NCI-H1105 treated with DMSO at 0.1 percent for 48 hours (cell line): ENCODE measurements around the gene CXCL1.
A peak's percentile ranks its signal among the peaks of the same experiment; 100 is the strongest.
"Not testable (repeated sequence)": the region's sequence is repeated elsewhere in the genome, so short reads cannot be mapped to it uniquely, and the experiment has no call there.

Experiments used
- DNase-seq: peaks from one replicate; lab custom pipeline; 2025; lab: John Stamatoyannopoulos, UW

The CXCL1 gene

DNA sequence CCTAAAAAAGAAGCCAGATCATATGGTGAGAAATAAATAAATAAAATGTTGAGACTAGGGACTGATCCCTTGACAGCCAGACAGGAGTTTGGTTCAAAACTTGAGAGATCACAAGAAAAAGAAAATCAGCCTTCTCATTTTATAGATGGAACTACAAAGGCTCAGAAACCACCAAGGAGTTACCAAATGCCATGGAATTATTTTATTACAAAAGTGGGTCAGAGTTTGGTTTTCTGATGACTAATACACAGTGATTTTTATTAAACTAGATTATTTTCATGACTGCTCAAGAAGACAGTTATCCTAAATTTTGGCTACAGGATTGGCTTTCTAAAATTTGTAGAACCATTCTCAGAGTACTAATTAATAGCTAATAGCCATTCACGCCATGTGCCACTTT is 6.2 kb downstream of the CXCL1 start:
- DNase-seq: no peak

DNA sequence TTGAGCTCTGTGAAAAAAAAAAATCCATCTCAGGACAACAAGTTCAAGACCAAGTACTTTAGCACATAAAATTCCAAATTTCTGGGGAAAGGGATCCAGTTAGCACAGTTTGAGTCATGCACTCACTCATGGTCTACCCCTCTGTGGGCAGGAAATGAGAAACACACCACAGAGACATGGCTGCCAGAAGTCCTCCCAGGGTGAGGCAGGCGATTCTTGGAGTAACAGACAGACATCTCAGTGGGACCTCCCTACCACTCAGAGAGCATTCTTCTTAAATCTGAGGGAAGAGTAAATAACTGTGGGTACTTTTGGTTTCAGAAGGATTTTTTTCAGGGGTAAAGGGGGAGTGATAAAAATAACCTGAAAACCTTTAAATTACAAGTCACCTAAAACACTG is 14.1 kb downstream of the CXCL1 start:
- no peak for DNase-seq

DNA sequence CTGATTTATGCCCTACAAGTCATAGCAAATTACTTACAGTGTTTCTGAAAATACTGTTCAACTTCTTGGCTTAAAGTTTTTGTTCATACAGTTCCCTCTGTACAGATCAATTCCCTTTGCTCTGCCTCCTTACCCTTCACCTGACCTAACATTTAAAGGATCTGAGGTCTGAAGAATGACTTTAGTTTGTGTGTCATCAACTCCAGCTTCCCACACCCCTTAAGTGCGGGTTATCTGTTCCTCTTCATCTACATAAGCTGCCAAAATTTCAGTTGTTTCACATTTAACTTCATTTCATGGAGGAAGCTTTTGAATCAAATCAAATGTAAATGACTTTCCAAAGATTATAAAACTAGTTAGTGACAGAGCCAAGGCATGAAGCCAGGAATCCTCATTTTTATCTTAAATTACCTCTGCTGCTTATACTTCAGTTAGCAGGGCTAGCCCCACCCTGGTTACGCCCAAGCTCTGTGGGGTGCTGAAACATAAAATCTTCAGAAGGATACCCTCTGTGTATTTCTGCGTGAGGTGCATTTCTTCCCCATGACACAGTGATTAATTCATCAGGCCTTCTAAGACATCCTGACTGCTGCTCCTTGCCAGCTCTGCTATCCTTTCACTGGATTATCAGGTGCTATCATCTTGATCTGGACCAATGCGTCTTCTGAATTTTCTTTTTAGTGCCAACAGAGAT is 16.5 kb downstream of the CXCL1 start:
- DNase-seq: no peak

DNA sequence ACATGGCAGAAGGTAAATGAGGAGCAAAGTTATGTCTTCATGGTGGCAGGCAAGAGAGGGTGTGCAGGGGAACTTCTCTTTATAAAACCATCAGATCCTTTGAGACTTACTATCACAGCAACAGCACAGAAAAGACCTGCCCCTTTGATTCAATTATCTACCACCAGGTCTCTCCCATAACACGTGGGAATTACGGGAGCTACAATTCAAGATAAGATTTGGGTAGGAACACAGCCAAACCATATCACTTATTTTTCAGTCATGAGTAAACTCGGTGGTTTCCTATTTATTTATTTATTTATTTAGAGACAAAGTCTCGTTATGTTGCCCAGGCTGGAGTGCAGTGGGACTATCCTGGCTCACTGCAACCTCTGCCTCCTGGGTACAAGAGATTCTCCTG is 22.1 kb downstream of the CXCL1 start:
- no peak for DNase-seq

DNA sequence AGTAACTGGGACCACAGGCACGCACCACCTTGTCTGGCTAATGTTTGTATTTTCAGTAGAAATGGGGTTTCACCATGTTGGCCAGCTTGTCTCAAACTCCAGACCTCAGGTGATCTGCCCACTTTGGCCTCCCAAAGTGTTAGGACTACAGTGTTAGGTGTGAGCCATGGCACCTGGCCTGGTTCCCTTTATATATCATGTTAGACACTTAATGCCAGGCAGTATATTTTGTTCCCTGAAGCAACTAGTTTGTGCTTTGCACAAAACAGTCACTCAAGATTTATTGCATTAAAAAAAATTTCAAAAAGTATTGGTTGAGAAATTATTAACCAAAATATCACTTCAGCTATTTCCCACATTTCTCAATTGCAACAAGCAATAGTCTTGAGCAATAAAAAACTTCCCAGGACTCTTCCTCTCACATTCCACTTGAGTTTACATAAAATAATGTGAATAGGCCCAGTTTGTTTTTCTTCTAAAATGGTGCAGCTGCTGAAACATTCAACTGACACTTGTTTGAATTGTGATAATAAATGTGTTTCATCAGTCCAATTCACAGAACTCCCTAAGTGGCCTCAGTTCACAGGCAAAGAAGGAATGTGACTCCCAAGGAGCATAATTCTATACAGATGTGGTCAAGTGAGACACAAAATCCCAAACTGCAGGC is 22.7 kb downstream of the CXCL1 start:
- DNase-seq: no peak

DNA sequence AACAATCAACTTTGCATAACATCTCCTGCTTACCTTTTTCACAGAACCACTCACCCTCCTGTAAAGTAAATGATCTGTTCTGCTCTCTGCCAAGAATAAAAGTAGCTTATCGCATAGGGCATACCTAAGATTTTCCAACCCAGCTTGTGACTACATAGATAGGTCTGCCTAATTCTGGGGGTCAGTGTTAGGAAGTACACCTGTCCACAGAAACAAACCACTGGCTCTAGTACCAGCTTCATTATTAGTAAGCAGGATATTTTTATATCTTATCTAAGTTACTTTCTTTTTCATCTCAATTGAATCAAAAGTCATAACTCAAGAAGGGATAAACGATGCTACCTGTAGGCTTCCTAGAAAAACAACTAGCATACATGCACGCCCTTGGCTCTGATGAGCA is 23.8 kb downstream of the CXCL1 start:
- no peak for DNase-seq

DNA sequence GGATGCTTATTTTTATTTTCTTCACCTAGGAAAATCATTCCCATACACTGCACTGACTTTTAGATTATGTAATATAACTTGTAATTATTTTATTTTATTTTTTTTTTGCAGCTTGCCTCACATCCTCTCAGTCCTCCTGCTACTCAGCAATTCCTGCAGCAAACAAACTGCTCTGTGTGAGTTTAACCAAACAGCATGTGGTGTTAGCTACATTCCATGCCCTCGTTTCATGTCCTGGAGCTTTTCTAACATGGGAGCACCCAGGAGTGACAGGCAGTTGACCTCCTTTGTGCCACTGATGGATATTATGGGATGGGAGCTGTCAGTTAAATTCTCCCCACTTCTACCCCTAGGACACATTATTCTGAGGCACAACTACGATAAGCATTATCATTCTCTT is 24.8 kb downstream of the CXCL1 start:
- DNase-seq: no peak

DNA sequence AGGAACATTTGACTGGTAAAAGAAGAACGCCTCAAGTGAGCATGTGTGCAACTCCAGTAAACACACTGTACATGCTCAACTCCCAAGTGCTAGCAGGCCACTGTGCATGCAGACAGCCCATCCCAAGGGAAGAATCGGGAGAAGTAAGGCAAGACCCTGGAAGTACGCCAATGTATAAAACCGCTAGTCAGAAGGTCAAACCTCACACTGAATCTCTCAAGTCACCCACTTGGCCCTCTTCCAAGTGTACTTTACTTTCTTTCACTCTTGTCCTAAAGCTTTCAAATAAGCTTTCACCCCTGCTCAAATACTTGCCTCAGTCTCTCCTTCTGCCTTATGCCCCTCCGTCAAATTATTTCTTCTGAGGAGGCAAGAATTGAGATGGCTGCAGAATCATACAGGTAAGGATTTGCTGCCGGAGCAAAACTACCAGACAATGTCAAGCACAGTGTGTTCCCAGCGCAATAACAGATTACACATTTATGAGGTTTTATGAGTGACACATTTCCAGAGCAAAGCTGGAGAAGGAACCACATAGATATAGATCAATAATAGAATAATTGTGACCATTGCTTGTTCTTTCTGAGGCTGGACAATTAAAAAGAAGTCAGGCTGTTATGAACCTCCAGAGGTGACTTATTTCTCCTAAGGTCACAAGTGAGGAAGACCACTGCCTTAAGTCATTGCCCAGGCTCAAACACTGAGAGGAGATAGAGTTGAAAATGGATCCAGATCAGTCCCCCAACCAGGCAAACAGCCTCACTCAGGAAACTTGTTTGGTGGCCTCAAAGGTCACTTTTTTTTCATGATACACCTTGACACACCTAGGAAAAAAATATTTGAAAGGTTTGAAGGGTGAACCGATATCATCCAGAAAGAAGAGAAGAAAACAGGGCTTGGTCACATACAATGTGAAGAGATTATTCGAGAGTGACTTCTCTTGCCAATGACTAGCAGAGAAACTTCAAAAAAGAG is 26.3 kb downstream of the CXCL1 start:
- DNase-seq: no peak

DNA sequence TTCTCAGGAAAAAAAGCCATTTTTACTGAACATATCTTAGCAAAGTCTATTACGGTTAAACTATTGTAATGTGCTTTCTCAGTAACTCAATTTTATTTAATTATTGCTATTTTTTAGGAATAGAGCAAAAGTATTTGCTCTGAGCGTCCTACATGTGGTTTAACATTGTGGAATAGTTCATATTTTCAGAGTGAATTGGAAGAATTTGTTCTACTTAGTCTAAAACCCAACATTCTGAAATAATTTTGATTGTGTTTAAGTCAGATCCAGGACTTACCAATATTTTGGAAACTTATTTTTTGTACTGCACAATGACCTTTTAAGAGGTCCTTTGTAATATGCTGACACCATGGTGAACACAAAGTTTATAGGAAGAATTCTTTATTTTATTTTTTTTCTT is 27.2 kb downstream of the CXCL1 start:
- no peak for DNase-seq

DNA sequence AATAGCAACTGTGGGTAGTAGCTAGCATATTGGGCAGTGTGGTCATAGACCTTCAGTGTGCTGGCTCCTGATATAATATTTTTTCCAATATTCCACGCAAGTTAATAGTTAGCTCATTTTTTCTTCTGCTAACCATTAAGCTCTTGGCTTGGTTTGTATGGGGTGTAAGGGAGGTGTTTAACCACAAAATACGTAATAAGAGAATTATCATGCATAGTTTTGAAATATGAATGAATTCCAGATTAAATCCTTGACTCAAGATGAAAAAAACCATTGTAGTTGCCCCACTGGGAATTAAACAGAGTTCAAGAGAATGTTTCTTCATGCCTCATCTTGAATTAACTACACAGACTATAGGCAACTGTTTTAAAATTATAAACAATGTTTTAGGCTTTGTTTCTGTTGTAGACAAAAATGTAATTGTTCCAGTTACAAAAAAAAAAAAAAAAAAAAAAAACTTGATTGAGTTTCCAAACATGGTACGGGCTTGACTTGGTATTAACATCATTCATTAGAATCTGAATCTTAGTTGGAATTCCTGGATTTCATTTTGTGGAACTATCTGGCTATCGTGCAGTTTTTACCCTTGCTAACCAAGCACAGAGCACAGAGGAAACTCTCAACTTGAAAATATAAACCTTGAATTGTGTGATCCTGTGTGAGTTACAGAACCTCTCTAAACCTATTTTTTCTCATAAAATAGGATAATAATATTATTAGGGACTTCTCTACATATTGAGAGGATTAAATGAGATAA is 28.4 kb downstream of the CXCL1 start:
- DNase-seq: no peak

DNA sequence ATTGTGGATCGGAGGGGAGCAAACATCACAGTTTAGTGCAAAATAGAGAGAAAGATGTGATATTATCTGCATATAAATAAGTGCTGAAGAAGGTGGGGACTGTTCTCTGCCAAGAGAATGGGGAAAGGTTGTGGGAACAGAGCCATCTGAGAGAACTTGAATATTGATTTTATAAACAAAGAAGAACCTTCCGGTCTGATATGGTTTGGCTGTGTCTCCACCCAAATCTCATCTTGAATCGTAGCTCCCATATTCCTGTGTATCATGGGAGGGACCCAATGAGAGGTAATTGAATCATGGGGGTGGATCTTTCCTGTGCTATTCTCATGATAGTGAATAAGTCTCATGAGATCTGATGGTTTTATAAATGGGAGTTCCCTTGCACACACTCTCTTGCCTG is 30.1 kb downstream of the CXCL1 start:
- DNase-seq: not testable (repeated sequence)

DNA sequence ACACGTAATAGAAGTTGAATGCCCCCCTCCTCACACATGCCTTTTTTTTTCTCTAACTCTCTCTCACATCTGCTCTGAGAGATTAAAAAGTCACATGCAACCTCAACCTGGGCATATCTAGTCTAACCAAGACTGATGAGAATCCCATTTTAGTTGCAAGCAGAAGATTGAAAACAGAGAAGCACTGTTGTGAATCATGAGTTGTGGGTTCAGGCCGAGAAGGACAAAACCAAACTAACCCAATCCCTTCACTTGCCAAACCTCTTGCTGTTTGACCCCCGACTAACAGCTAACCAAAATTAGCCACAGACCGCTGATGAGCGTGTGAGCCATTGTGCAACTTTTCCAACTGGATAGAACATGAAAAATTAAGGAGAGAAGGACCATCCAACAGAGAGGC is 31.8 kb downstream of the CXCL1 start:
- peak; percentile 2 for DNase-seq

DNA sequence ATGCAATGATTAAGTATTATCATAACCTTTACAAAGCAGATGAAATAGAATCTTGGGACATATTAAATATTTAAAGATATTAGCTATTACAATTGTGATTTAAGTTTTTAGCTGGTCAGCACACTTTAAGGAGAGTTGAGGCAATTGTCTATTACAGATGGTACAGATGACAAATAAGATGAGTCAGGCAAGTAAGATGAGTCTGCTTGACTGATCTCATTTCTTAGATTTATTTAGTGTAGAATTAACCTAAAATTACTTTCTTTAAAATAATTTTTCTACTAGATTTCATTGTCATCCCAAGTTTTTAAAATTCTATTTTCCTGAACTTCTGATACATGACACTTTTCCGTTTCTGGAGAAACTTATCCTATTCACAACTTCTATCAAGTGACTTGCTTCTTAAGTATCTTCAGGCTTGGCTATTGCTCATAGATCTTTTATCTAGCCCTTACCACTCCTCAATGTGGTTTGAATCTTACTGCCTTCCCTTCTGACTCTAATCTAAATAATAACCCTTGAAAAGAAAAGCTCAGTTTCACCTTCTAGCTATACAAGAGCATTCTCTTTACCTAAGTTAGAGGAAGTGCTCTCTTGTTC is 32.9 kb downstream of the CXCL1 start:
- no peak for DNase-seq

DNA sequence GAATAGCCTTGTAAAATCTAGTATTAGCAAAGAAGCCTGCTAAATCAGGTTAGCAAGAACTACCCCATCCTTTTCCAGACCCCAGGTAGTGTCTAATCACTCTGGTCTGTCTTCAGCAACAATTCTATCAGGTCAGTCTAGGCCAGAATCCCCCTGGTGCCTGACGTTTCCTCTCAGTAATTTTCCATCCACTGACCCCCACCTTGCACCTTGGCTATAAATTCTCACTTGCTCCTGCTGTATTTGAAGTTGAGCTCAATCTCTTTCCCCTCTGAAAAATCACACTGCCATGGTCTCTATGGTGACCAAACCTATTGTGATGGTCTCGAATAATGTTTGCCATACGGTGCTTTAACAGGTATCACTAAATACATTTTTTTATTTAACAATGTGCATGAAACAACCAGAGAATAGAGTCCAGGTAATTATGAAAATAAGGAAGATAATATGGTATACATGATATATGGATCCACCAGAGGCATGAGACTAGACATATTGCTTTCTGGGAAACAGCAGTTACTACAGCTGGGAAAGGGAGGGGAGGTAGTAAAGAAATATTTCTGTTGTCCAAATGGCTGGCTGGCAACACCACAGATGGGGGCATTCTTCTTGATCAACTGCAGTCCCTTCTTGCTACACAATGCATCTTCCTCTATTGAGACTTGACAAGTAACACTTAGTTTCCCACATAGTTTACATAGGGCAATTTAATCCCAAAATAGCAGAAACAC is 33.8 kb downstream of the CXCL1 start:
- DNase-seq: no peak

DNA sequence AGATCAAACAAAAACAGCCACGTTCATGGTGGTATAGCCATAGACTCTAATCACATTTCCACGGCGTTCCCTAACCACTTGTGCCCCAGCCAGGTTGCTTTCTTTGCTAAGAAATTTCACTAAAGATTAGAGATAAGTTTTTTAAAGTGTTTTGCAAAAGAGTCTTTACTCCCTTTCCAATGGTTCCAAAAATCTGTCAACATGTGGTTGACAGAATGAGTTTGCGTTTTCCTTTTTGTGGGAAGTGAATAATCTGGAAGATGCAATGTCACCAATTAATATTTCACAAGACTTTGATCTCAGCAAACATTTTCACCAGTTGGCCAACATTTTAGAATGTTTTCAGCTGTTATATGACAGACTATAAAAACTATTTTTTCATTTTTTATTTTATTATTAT is 35.3 kb downstream of the CXCL1 start:
- no peak for DNase-seq

DNA sequence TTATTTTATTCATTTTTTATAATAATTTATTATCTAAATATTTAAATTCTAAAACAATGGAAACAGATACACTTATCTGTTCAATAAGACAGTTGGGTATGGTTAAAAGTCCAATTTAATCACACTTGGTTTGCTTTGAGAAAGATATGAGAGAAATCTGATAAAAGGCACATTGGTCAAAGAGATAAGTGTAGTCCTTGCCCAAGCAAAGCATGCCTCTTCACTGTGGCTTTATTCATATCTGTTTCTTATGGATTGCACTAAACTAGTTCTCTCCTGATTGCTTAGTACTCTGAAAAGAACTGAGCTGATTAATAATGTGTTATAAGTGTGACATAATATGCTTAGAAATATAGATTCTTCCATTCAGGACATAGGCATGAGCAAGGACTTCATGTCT is 39.8 kb downstream of the CXCL1 start:
- no peak for DNase-seq

DNA sequence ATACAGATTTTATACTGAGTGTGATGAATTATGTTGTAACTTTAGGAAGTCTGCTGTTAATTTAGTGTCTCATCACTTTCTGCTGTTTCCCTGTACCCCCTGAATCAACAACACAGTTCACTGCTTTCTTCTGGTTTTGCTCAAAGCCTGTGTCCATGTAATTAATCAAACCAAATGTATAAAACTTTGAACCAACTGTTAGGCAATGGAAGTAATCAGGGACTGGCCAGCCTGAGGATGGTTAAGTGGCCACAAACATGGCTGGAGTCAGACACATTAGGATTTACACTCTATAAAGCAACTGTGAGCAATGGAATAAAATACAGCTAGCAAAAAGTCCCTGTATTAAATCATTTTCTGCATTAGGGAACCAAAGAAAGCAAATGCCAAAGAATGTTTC is 42.6 kb downstream of the CXCL1 start:
- no peak for DNase-seq

DNA sequence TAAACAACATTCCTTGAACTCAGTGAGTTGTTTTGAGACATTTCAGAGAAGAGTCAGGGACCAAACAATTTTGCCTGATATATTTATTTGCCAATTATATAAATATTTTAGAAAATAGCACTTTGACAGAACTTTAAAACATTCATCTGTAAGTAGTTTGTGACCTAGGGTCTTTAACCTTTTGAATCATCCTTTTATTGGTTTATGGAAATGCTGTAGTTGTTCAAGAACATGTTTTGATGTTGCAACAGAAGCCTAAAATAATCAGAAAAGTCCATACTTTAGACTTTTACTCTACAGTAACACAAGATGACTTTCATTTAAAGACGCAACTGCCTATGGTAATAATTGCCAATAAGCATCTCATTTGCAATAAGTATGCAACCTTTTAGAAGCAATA is 43.0 kb downstream of the CXCL1 start:
- no peak for DNase-seq

DNA sequence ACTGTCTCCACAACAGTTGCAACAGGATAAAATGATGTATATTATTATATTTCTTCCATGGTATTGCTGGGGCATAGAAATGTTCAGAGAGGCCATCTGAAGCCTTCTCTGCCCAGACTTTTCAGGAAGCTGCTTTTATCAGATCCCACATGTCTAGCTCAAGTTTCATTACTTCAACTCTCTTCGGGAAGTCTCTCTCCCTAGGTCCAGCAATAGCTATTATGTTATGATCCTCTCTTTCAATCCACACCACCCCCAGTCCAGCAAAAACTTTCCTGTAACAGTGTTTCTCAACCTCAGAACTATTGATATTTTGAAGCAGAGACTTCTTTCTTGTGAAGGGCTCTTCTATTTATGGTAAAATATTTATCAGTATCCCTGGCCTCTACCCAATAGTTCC is 44.9 kb downstream of the CXCL1 start:
- DNase-seq: no peak

DNA sequence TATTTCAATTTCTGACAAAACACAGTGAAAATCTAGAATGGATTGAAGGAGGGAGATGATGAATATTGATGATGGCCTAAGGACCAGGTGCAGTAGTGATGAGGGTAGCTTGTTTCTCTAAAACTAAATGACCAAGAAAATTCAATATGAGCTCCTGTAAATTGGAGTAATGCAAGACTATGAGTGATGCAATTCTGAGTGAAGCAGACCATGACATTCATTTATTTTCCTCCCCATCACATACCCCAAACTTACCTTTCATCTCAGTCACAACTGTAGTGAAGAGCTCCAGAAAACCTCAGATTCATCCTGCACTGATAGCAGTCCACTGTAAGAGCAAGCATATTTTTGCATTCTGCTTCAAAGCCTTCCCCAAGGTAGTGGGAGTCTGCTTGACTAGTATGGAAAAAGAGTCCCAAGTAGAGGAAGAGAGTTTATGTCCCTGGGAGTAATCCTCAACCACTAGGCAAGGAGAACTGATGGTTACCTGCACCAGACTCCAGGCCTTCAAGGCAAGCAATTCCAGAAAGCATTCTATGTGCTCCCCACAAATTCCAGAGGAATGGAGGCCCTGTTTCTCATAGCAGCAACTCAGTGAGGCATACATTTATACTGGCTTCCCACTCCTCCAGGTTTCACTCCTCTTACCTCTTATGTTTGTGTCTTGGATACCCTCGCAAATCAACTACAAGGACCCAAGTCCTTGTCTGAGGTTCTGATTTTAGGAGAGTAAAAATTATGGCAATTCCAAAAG is 47.2 kb downstream of the CXCL1 start:
- DNase-seq: no peak
